GM12875 (cell line): ENCODE data around the gene CAMK2D.
"Not testable (repeated sequence)": the region's sequence is repeated elsewhere in the genome, so short reads cannot be mapped to it uniquely, and the experiment has no call there.

Experiments
- H3K4me3 ChIP-seq: one replicate; pipeline ENCODE4 v1.5.1; 2011; ENCODE audit warnings: low read depth, low read length, control low read depth
- TF ChIP-seq, protein P1 (sequence below): IDR thresholded peaks from 2 replicates; pipeline ENCODE4 v1.5.1; 2011; ENCODE audit warnings: low read depth, mild to moderate bottlenecking, control low read depth, inconsistent platforms, low read length, moderate library complexity, borderline replicate concordance; ENCODE audit not compliant: insufficient read depth

The CAMK2D gene

DNA sequence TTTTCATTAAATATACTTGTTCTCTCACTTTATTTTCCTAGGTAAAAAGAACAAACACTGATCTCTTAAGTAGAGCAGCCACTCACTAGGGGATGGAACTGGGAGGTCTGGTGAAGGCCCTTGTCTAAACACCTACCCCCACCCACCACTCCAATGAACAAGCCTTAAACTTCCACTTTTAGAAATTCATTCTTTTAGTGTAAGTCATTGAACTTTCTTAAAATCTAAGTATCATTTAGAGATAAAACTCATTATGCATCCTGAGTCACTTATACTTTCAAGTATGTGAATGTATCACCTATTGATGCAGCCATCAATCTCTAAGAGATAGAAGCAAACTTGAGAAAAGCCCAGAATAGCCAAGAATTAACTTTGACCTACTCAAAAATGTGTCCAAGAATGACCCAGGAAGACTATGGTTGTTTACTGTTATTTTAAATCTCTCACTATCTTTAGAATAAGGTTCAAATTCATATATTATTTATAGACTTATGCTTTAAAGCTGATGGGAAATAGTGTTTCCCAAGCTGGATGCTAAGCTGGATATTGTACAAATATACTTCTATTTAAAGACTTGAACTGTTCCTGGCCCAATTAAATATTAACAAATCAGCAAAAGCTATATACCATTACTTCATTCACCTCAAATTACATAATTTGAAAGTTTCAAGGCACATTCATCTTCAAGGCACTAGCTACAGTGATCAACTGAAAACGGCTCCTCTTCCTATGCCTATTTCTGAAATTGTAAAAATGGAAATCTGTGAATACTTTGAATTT, 49.5 kb downstream of the CAMK2D start:
- no peak overlapping the region for H3K4me3 ChIP-seq
- TF ChIP-seq, protein P1, sequence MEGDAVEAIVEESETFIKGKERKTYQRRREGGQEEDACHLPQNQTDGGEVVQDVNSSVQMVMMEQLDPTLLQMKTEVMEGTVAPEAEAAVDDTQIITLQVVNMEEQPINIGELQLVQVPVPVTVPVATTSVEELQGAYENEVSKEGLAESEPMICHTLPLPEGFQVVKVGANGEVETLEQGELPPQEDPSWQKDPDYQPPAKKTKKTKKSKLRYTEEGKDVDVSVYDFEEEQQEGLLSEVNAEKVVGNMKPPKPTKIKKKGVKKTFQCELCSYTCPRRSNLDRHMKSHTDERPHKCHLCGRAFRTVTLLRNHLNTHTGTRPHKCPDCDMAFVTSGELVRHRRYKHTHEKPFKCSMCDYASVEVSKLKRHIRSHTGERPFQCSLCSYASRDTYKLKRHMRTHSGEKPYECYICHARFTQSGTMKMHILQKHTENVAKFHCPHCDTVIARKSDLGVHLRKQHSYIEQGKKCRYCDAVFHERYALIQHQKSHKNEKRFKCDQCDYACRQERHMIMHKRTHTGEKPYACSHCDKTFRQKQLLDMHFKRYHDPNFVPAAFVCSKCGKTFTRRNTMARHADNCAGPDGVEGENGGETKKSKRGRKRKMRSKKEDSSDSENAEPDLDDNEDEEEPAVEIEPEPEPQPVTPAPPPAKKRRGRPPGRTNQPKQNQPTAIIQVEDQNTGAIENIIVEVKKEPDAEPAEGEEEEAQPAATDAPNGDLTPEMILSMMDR: no peak

DNA sequence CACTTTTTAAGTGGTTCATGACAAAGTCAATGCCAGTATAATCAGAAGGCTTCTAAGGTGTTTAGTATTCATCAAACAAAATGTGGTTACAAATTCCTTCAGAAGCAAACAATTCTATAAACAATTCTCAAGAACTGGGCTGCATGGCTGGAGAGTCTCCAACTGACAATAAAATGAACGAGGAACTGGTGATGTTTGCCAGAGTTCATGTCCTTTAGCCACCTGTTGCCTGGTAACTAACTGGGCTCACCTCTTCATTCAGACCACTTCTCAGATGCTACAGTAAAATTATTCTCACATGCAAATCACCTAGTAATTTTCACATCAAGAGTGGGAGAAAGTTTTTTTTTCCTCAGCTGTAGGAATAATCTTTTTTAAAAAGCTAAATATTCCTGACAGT, 53.3 kb downstream of the CAMK2D start:
- TF ChIP-seq, protein P1: no peak
- no peak overlapping the region for H3K4me3 ChIP-seq

DNA sequence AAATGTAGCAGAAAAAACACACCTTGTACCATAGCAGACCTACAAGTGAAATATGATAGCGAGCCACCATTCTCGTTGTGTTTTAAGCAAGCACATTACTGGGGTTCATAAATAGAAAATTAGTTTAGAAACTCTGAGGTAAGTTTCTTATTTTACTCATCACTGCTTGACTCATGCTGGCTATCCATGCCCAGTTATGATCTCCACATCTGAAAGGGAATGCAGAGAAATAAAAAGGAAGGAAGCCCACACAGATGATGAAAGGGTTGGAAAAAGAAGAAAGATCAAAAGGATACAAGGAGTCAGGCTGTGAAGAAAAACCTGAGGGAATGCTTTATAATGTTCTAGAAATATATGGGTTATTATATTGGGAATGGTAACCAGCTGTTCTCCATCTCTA, 54.5 kb downstream of the CAMK2D start:
- H3K4me3 ChIP-seq: no peak overlapping the region

DNA sequence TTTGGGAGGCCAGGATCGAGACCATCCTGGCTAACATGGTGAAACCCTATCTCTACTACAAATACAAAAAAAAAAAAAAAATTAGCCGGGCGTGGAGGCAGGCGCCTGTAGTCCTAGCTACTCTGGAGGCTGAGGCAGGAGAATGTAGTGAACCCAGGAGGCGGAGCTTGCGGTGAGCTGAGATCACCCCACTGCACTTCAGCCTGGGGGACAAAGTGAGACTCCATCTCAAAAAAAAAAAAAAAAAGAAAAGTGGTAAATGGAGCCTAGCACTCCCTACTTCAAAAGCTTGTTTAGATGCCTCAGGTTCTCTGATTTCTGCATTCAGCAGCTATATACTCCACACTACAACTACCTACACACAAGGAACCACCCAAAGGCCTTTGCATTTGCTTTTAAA, 56.4 kb downstream of the CAMK2D start:
- H3K4me3 ChIP-seq: not testable (repeated sequence)

More for the DNA sequence above, 54.5 kb downstream of the CAMK2D start:
- TF ChIP-seq, protein P1: no peak

DNA sequence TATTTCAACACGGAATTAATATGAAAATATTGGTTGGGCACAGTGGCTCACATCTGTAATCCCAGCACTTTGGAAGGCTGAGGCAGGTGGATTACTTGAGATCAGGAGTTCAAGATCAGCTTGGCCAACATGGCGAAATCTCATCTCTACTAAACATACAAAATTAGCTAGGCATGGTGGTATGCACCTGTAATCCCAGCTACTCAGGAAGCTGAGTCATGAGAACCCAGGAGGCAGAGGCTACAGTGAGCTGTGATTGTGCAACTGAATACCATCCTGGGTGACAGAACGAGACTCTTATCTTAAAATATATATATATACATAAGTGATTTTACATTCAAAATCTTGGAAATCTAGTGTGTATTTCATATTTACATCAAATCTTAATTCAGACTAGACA, 58.9 kb downstream of the CAMK2D start:
- H3K4me3 ChIP-seq: not testable (repeated sequence)

DNA sequence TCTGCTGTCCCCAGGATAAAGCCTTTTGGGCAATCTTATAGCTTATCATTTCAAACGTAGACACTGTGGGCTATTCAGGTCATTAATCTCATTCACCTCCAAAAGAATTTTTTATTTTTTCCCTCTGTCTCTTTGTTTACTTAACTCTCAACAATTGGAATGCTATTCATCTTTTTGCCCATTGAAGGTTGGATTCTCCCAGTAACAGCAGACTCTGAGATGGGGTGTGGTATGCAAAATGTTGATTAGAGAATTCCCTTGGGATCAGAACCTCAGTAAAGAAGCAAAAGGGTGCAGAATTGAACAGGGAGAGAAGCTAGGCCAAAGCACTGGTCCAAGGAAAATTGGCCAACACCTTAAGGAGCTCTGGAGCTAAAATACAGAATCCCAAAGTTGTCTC, 60.4 kb downstream of the CAMK2D start:
- H3K4me3 ChIP-seq: no peak overlapping the region
- TF ChIP-seq, protein P1: no peak

DNA sequence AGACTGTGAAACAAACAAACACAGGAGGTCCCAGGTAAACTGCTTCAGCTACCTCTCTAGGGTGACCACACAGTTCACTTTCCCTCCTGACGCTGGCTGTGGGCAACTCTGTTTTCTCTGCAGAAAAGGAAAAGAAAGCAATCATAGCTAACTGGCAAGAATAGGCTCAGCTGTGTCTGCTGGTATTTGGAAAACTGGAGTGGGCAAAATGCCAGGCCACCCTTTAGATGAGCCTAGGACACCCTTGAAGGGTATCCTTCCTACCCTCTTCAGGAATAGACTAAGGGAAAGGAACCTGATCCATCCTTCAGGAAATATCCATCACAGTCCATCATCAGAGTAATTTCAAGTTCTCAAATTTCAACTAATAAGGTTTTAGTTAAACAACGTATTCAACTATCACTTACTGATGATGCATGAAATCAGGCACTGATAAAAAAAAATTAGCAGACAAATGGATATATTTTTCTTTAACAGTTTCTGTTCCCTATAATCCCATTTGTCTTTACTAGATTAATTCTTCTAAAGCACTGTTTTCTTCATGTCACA, 60.9 kb downstream of the CAMK2D start:
- TF ChIP-seq, protein P1: no peak
- H3K4me3 ChIP-seq: no peak overlapping the region

DNA sequence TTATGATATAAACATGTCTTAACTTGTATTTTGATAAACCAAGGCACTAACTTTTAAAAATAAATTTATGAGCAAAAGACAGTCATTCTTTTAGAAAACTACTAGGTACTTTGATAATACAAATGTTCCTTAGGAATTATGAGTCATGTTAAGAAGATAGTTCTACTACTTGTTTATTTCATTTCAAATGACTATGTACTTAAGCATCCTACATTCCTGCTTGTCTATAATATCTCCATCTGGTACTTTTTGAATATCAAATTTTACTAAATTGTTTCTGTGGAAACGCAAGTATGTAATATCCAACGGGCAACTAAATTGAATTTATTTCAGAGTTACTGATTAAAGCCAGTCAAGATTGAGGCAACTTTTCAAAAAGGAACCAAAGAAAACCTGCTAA, 61.8 kb downstream of the CAMK2D start:
- no peak overlapping the region for H3K4me3 ChIP-seq
- TF ChIP-seq, protein P1: no peak
